ENCODE data around the gene KTN1.

DNA sequence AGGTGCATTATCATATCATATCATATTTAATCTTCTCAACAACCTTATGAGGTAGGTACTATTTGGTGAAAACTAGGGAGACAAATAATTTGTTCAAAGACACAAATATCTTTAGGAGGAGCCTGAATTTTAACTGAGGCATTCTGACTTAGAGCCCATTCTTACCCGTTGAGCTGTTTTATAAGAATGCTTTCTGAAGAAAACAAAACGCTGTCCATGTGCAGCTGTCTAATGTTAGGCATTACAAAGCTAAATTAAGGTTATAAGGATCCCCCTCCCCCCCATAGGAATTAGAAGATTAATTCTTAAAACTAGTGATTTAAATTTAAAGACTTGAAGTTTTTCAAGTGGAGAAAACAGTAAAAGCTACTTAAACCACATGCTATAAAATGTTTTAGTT is 6.4 kb downstream of the KTN1 start:
- TF ChIP-seq, protein P1, sequence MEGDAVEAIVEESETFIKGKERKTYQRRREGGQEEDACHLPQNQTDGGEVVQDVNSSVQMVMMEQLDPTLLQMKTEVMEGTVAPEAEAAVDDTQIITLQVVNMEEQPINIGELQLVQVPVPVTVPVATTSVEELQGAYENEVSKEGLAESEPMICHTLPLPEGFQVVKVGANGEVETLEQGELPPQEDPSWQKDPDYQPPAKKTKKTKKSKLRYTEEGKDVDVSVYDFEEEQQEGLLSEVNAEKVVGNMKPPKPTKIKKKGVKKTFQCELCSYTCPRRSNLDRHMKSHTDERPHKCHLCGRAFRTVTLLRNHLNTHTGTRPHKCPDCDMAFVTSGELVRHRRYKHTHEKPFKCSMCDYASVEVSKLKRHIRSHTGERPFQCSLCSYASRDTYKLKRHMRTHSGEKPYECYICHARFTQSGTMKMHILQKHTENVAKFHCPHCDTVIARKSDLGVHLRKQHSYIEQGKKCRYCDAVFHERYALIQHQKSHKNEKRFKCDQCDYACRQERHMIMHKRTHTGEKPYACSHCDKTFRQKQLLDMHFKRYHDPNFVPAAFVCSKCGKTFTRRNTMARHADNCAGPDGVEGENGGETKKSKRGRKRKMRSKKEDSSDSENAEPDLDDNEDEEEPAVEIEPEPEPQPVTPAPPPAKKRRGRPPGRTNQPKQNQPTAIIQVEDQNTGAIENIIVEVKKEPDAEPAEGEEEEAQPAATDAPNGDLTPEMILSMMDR (conservative IDR thresholded peaks at IDR 0.05; ENCODE audit: low read length): no peak
- no peak for TF ChIP-seq EZH2phosphoT487 (IDR thresholded peaks at IDR 0.05; ENCODE audit: borderline replicate concordance)

Measured in Loucy (cell line).